Endometrium (tissue), 2 donors: Measurements from ENCODE around the gene F3.
A peak's percentile ranks its signal among the peaks of the same experiment; 100 is the strongest.

Experiments
- FAIRE-seq: peaks from 2 replicates; lab custom pipeline; 2012; peaks lifted over from hg19 to GRCh38; lab: Jason Lieb, UNC
- donor health status: control.
- donor health status: control.

Gene F3

GRCh38 chr1:94552071-94552586 lies 10.6 kb upstream of the F3 start:
- FAIRE-seq, result no peak

GRCh38 chr1:94551449-94551848 lies 9.9 kb upstream of the F3 start:
- no peak for FAIRE-seq

GRCh38 chr1:94550800-94551241 lies 9.3 kb upstream of the F3 start:
- no peak for FAIRE-seq

GRCh38 chr1:94550396-94550795 lies 8.8 kb upstream of the F3 start:
- FAIRE-seq, result no peak

- no peak for FAIRE-seq
These were observed 8.1 kb upstream of the F3 start for GRCh38 chr1:94549706-94550105.

GRCh38 chr1:94544706-94545490 lies 3.3 kb upstream of the F3 start:
- no peak for FAIRE-seq

GRCh38 chr1:94543893-94544635 lies 2.5 kb upstream of the F3 start:
- no peak for FAIRE-seq

GRCh38 chr1:94543001-94543400 lies 1.4 kb upstream of the F3 start:
- no peak for FAIRE-seq

- no peak for FAIRE-seq
These were observed 720 bp upstream of the F3 start for GRCh38 chr1:94542088-94542870.

GRCh38 chr1:94540440-94541245 lies 916 bp downstream of the F3 start:
- FAIRE-seq, result no peak

GRCh38 chr1:94539496-94539895 lies 2.1 kb downstream of the F3 start:
- FAIRE-seq, result no peak

- no peak for FAIRE-seq
These were observed 3.2 kb downstream of the F3 start for GRCh38 chr1:94538243-94538827.

- FAIRE-seq, result no peak
These were observed 4.3 kb downstream of the F3 start for GRCh38 chr1:94537254-94537653.

GRCh38 chr1:94535879-94536278 lies 5.7 kb downstream of the F3 start:
- FAIRE-seq, result no peak

GRCh38 chr1:94535095-94535494 lies 6.5 kb downstream of the F3 start:
- FAIRE-seq, result no peak

- FAIRE-seq, result no peak
These were observed 9.5 kb downstream of the F3 start for GRCh38 chr1:94532077-94532476.

- no peak for FAIRE-seq
These were observed 9.9 kb downstream of the F3 start for GRCh38 chr1:94531664-94532063.

GRCh38 chr1:94530373-94530878 lies 11.1 kb downstream of the F3 start:
- no peak for FAIRE-seq

- peak; percentile 21 for FAIRE-seq
These were observed 12.1 kb downstream of the F3 start for GRCh38 chr1:94529416-94529815.

- FAIRE-seq, result no peak
These were observed 12.7 kb downstream of the F3 start for GRCh38 chr1:94528826-94529225.

GRCh38 chr1:94528299-94528698 lies 13.3 kb downstream of the F3 start:
- FAIRE-seq, result no peak
